DND-41 (cell line): ENCODE measurements around the gene MYT1.

ENCODE experiments used
- ATAC-seq: fragments of 200-7000 bp; cut with Tn5 transposase; 3 replicates; pipeline ENCODE4 v1.9.1; 2021; ENCODE audit warnings: low read depth; ENCODE audit not compliant: insufficient read depth
- DNase-seq: peaks from one replicate; pipeline ENCODE4 v3.0.0-alpha.2; 2020
- H2AFZ ChIP-seq: 2 replicates; pipeline ENCODE4 v1.6.0; 2012; ENCODE audit warnings: low read depth, low read length
- H3K27ac ChIP-seq: 2 replicates; pipeline ENCODE4 v1.5.1; 2012; ENCODE audit warnings: low read length, inconsistent platforms
- H3K27me3 ChIP-seq: fragments of 200-600 bp; sonication (generic); 2 replicates; pipeline ENCODE4 v1.6.0; 2012; ENCODE audit warnings: low read length, mild to moderate bottlenecking, inconsistent platforms; ENCODE audit not compliant: insufficient read depth, poor library complexity
- H3K36me3 ChIP-seq: 2 replicates; pipeline ENCODE4 v1.5.1; 2012; ENCODE audit warnings: low read length, inconsistent platforms; ENCODE audit not compliant: insufficient read depth
- H3K4me1 ChIP-seq: 2 replicates; pipeline ENCODE4 v1.5.1; 2012; ENCODE audit warnings: mild to moderate bottlenecking, low read length; ENCODE audit not compliant: insufficient read depth
- H3K4me2 ChIP-seq: 2 replicates; pipeline ENCODE4 v1.6.0; 2012; ENCODE audit warnings: mild to moderate bottlenecking, moderate library complexity, low read length, inconsistent platforms; ENCODE audit not compliant: insufficient read depth
- H3K4me3 ChIP-seq, 2 experiments: fragments of 200-600 bp in 1 of 2; shearing (Covaris generic) in 1 of 2; 2 replicates each; pipeline ENCODE4 v1.5.1; 2012 to 2016; ENCODE audit warnings: inconsistent platforms in 2 of 2, low read length in 2 of 2, mild to moderate bottlenecking in 2 of 2, low read depth in 1 of 2, moderate library complexity in 1 of 2
- H3K79me2 ChIP-seq: 2 replicates; pipeline ENCODE4 v1.6.0; 2012; ENCODE audit warnings: low read length, inconsistent platforms; ENCODE audit not compliant: insufficient read depth
- H3K9ac ChIP-seq: 2 replicates; pipeline ENCODE4 v1.6.0; 2012; ENCODE audit warnings: low read depth, mild to moderate bottlenecking, inconsistent platforms, low read length, moderate library complexity
- H3K9me3 ChIP-seq: 2 replicates; pipeline ENCODE4 v1.5.1; 2012; ENCODE audit warnings: low read length, moderate library complexity, mild to moderate bottlenecking, inconsistent platforms; ENCODE audit not compliant: insufficient read depth, severe bottlenecking
- H4K20me1 ChIP-seq: 2 replicates; pipeline ENCODE4 v1.6.0; 2012; ENCODE audit warnings: low read length; ENCODE audit not compliant: insufficient read depth
- CTCF ChIP-seq: IDR thresholded peaks from 2 replicates; pipeline ENCODE4 v1.5.1; 2012; ENCODE audit warnings: borderline replicate concordance, low read length, moderate library complexity, mild to moderate bottlenecking; ENCODE audit not compliant: poor library complexity, severe bottlenecking; ENCODE audit errors: extremely low read depth
- EZH2 ChIP-seq: IDR thresholded peaks from 3 replicates; pipeline ENCODE4 v1.6.1; 2012; ENCODE audit warnings: borderline replicate concordance, low read depth, mild to moderate bottlenecking, moderate library complexity, low read length, inconsistent platforms; ENCODE audit not compliant: severe bottlenecking

MYT1 gene

GRCh38 chr20:64228086-64228653, 63.9 kb downstream of the MYT1 start:
- Histone ChIP-seq H3K27ac (no peak overlapping the region), H4K20me1 (peaks cover 6% of the 10 kb centered on the region; the same call in 1 of the 2 replicates), H3K4me3 (no peak overlapping the region), H3K27me3 (peaks cover 11% of the 10 kb centered on the region), H3K9ac (no peak overlapping the region), H3K36me3 (no peaks in the 10 kb centered on the region), H3K9me3 (no peaks in the 10 kb centered on the region), H3K4me2 (no peak overlapping the region), H2AFZ (no peak overlapping the region), H3K4me1 (no peaks in the 10 kb centered on the region), H3K79me2 (no peaks in the 10 kb centered on the region)
- no peak for DNase-seq
- no peak for ATAC-seq
- TF ChIP-seq CTCF = no peak
- TF ChIP-seq EZH2 = no peak

GRCh38 chr20:64228751-64229506, 64.7 kb downstream of the MYT1 start:
- DNase-seq = no peak
- Histone ChIP-seq H3K36me3 (no peaks in the 10 kb centered on the region), H4K20me1 (peaks cover 6% of the 10 kb centered on the region; the same call in 1 of the 2 replicates), H3K27ac (no peak overlapping the region), H3K27me3 (peaks cover 11% of the 10 kb centered on the region), H3K4me3 (no peak overlapping the region), H2AFZ (no peak overlapping the region), H3K4me1 (no peaks in the 10 kb centered on the region), H3K4me2 (no peak overlapping the region), H3K9me3 (no peaks in the 10 kb centered on the region), H3K9ac (no peak overlapping the region), H3K79me2 (no peaks in the 10 kb centered on the region)
- TF ChIP-seq EZH2 = no peak
- no peak for TF ChIP-seq CTCF
- ATAC-seq = no peak

- peaks cover 11% of the 10 kb centered on the region for H3K27me3 ChIP-seq
- no peaks in the 10 kb centered on the region for H3K79me2 ChIP-seq
- ATAC-seq = no peak
- no peak overlapping the region for H3K4me3 ChIP-seq
- no peak overlapping the region for H3K4me2 ChIP-seq
- no peak overlapping the region for H3K27ac ChIP-seq
- H4K20me1 ChIP-seq = peaks cover 6% of the 10 kb centered on the region; the same call in 1 of the 2 replicates
- H3K4me1 ChIP-seq = no peaks in the 10 kb centered on the region
- no peaks in the 10 kb centered on the region for H3K9me3 ChIP-seq
- H3K9ac ChIP-seq = no peak overlapping the region
- DNase-seq = no peak
- H2AFZ ChIP-seq = no peak overlapping the region
- TF ChIP-seq EZH2 (no peak), CTCF (no peak)
- no peaks in the 10 kb centered on the region for H3K36me3 ChIP-seq
These were observed 65.3 kb downstream of the MYT1 start for GRCh38 chr20:64229507-64230061.
